RWPE2 (cell line): ENCODE data around the gene PAFAH1B2.
A peak's percentile ranks its signal among the peaks of the same experiment; 100 is the strongest.
"Not testable (repeated sequence)": the region's sequence is repeated elsewhere in the genome, so short reads cannot be mapped to it uniquely, and the experiment has no call there.

Experiments
- ATAC-seq: fragments of 200-7000 bp; cut with Tn5 transposase; 3 replicates; pipeline ENCODE4 v1.9.1; 2021; ENCODE audit warnings: low read depth
- DNase-seq: peaks from one replicate; pipeline ENCODE4 v3.0.0-alpha.2; 2020; ENCODE audit warnings: low spot score
- H3K27ac ChIP-seq: fragments of 450-650 bp; 2 replicates; pipeline ENCODE4 v1.5.1; 2017; ENCODE audit warnings: mild to moderate bottlenecking; ENCODE audit not compliant: poor library complexity, severe bottlenecking
- H3K27me3 ChIP-seq: fragments of 250-450 bp; sonication (Bioruptor Pico); 2 replicates; pipeline ENCODE4 v1.5.1; 2021; ENCODE audit warnings: mild to moderate bottlenecking, moderate library complexity; ENCODE audit not compliant: insufficient read depth, poor library complexity, severe bottlenecking
- H3K36me3 ChIP-seq: fragments of 250-450 bp; sonication (Bioruptor Pico); 2 replicates; pipeline ENCODE4 v1.5.1; 2020; ENCODE audit warnings: low read depth, mild to moderate bottlenecking, moderate library complexity
- H3K4me1 ChIP-seq: fragments of 250-450 bp; sonication (Bioruptor Pico); 2 replicates; pipeline ENCODE4 v1.5.1; 2021; ENCODE audit warnings: mild to moderate bottlenecking, moderate library complexity; ENCODE audit not compliant: insufficient read depth, poor library complexity, severe bottlenecking
- H3K4me3 ChIP-seq: fragments of 250-450 bp; sonication (Bioruptor Pico); 2 replicates; pipeline ENCODE4 v1.5.1; 2021; ENCODE audit warnings: mild to moderate bottlenecking, moderate library complexity; ENCODE audit not compliant: severe bottlenecking
- H3K9me3 ChIP-seq: fragments of 250-450 bp; sonication (Bioruptor Pico); 2 replicates; pipeline ENCODE4 v1.5.1; 2021; ENCODE audit warnings: mild to moderate bottlenecking, moderate library complexity; ENCODE audit not compliant: severe bottlenecking
- TF ChIP-seq, protein P1 (sequence below): fragments of 450-650 bp; IDR thresholded peaks from one replicate; pipeline ENCODE4 v1.5.1; 2017; ENCODE audit warnings: mild to moderate bottlenecking, moderate library complexity; ENCODE audit not compliant: poor library complexity, severe bottlenecking

PAFAH1B2 gene

DNA sequence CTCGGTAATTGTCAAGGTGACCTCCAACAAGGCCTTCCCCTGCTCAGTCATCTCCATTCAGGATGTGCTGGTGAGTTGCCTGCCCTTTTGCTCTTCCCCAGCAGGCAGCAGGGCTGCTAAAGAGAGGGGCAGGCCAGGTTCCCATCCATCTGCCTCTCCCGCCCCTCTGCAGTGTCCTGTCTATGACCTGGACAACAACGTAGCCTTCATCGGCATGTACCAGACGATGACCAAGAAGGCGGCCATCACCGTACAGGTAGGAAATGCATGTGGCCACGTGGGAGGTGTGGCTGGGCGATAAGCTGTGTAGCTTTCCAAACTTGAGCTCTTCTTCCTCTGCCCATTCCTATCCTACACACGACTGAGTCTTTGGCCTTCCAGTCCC lies 38.5 kb downstream of the PAFAH1B2 start:
- no peak for ATAC-seq
- Histone ChIP-seq H3K36me3 (no peaks in the 10 kb centered on the region; the same call in 1 of the 2 replicates), H3K4me3 (no peak overlapping the region), H3K27ac (no peak overlapping the region), H3K9me3 (no peaks in the 10 kb centered on the region), H3K4me1 (peaks cover 5% of the 10 kb centered on the region), H3K27me3 (no peaks in the 10 kb centered on the region)
- no peak for DNase-seq
- TF ChIP-seq, protein P1, sequence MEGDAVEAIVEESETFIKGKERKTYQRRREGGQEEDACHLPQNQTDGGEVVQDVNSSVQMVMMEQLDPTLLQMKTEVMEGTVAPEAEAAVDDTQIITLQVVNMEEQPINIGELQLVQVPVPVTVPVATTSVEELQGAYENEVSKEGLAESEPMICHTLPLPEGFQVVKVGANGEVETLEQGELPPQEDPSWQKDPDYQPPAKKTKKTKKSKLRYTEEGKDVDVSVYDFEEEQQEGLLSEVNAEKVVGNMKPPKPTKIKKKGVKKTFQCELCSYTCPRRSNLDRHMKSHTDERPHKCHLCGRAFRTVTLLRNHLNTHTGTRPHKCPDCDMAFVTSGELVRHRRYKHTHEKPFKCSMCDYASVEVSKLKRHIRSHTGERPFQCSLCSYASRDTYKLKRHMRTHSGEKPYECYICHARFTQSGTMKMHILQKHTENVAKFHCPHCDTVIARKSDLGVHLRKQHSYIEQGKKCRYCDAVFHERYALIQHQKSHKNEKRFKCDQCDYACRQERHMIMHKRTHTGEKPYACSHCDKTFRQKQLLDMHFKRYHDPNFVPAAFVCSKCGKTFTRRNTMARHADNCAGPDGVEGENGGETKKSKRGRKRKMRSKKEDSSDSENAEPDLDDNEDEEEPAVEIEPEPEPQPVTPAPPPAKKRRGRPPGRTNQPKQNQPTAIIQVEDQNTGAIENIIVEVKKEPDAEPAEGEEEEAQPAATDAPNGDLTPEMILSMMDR = no peak

DNA sequence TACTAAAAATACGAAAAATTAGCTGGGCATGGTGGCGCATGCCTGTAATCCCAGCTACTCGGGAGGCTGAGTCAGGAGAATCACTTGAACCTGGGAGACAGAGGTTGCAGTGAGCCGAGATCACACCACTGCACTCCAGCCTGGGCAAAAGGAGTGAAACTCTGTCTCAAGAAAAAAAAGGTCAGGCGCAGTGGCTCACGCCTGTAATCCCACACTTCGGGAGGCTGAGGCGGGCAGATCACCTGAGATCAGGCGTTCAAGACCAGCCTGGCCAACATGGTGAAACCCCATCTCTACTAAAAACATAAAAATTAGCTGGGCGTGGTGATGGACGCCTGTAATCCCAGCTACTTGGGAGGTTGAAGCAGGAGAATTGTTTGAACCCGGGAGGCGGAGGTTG lies 39.1 kb downstream of the PAFAH1B2 start:
- not testable (repeated sequence) for H3K36me3 ChIP-seq, DNase-seq, H3K4me1 ChIP-seq, H3K9me3 ChIP-seq, H3K27me3 ChIP-seq, ATAC-seq, H3K27ac ChIP-seq, H3K4me3 ChIP-seq

GRCh38 chr11:117183724-117184349 lies 39.8 kb downstream of the PAFAH1B2 start:
- H3K4me1 ChIP-seq = no peaks in the 10 kb centered on the region
- H3K9me3 ChIP-seq = no peaks in the 10 kb centered on the region
- DNase-seq (peak; percentile 26), ATAC-seq (no peak)
- TF ChIP-seq, protein P1 = no peak
- H3K27me3 ChIP-seq = no peaks in the 10 kb centered on the region
- H3K27ac ChIP-seq = no peak overlapping the region
- H3K36me3 ChIP-seq = no peaks in the 10 kb centered on the region; the same call in 1 of the 2 replicates
- no peak overlapping the region for H3K4me3 ChIP-seq

- TF ChIP-seq, protein P1 = no peak
- Histone ChIP-seq H3K27ac (no peak overlapping the region), H3K4me1 (no peaks in the 10 kb centered on the region), H3K4me3 (no peak overlapping the region), H3K27me3 (no peaks in the 10 kb centered on the region), H3K9me3 (no peaks in the 10 kb centered on the region), H3K36me3 (peaks cover 8% of the 10 kb centered on the region)
- ATAC-seq (no peak), DNase-seq (peak; percentile 29)
Observed at GRCh38 chr11:117185736-117186430, 41.8 kb downstream of the PAFAH1B2 start.

- TF ChIP-seq, protein P1 = no peak
- H3K27me3 ChIP-seq = no peaks in the 10 kb centered on the region
- no peaks in the 10 kb centered on the region for H3K4me1 ChIP-seq
- DNase-seq (peak; percentile 30), ATAC-seq (no peak)
- no peaks in the 10 kb centered on the region for H3K9me3 ChIP-seq
- no peak overlapping the region for H3K4me3 ChIP-seq
- no peak overlapping the region for H3K27ac ChIP-seq
- H3K36me3 ChIP-seq = peaks cover 8% of the 10 kb centered on the region
Observed at GRCh38 chr11:117186431-117186761, 42.3 kb downstream of the PAFAH1B2 start.
